Astrocyte of the spinal cord (primary cell): ENCODE data around the gene PI4K2B.

Experiments
- DNase-seq: peaks from one replicate; pipeline ENCODE4 v3.0.0; 2011; ENCODE audit warnings: low read depth, low spot score
- H3K4me3 ChIP-seq: 2 replicates; pipeline ENCODE4 v1.5.1; 2011; ENCODE audit warnings: low read depth, mild to moderate bottlenecking, low read length, moderate library complexity
- CTCF ChIP-seq: IDR thresholded peaks from 2 replicates; pipeline ENCODE4 v1.5.1; 2012; ENCODE audit warnings: low read depth, mild to moderate bottlenecking, low read length, inconsistent platforms
- in situ Hi-C: cut with HindIII; loops from 2 replicates; pipeline ENCODE4 v1.10.0; 2017; ENCODE audit warnings: low sequenced_read_pairs

The PI4K2B gene

GRCh38 chr4:25258980-25259578 is 25.2 kb downstream of the PI4K2B start:
- in situ Hi-C loops = no loop called here
- no peak for TF ChIP-seq CTCF
- no peak overlapping the region for H3K4me3 ChIP-seq
- DNase-seq = peak; percentile 47

GRCh38 chr4:25271866-25272265 is 38.0 kb downstream of the PI4K2B start:
- DNase-seq = no peak
- TF ChIP-seq CTCF = no peak

GRCh38 chr4:25280210-25280609 is 46.4 kb downstream of the PI4K2B start:
- no peak overlapping the region for H3K4me3 ChIP-seq
- in situ Hi-C loops = no loop called here
- DNase-seq = no peak
- TF ChIP-seq CTCF = no peak

More at GRCh38 chr4:25271866-25272265, 38.0 kb downstream of the PI4K2B start:
- in situ Hi-C loops = no loop called here
- H3K4me3 ChIP-seq = no peak overlapping the region

- in situ Hi-C loops = no loop called here
- no peak for TF ChIP-seq CTCF
- DNase-seq = no peak
- no peak overlapping the region for H3K4me3 ChIP-seq
These were observed 50.1 kb downstream of the PI4K2B start for GRCh38 chr4:25283948-25284347.

- DNase-seq = no peak
- no peak for TF ChIP-seq CTCF
- in situ Hi-C loops = no loop called here
- no peak overlapping the region for H3K4me3 ChIP-seq
These were observed 50.6 kb downstream of the PI4K2B start for GRCh38 chr4:25284466-25284865.

GRCh38 chr4:25290490-25291067 is 56.7 kb downstream of the PI4K2B start:
- no peak for DNase-seq
- H3K4me3 ChIP-seq = no peak overlapping the region
- no peak for TF ChIP-seq CTCF
- in situ Hi-C loops = no loop called here
